B cell (primary cell): ENCODE data around the gene MRPL20. TPM values are rescaled to one million over a fixed set of nuclear protein-coding genes. Genes with fewer than 3 reads are reported as not detected.

Experiments used
- ATAC-seq: fragments of 200-7000 bp; cut with Tn5 transposase; one replicate; pipeline ENCODE4 v1.10.0; 2021; ENCODE audit warnings: low read depth, mild to moderate bottlenecking, moderate number of reproducible peaks, moderate library complexity
- CTCF ChIA-PET: fragments of 350-600 bp; sonication (Branson Sonifier 250); formaldehyde crosslinking; loops from one replicate; lab custom pipeline; 2021; ENCODE audit warnings: antibody characterized with exemption, inconsistent platforms; lab: Charles Lee
- POLR2A ChIA-PET: fragments of 350-600 bp; sonication (Branson Sonifier 250); formaldehyde crosslinking; loops from one replicate; lab custom pipeline; 2021; ENCODE audit warnings: antibody characterized with exemption; lab: Charles Lee
- DNase-seq: peaks from one replicate; pipeline ENCODE4 v3.0.0; 2013
- H2AFZ ChIP-seq: 2 replicates; pipeline ENCODE4 v1.6.1; 2012; ENCODE audit warnings: mild to moderate bottlenecking, low read depth, low read length; ENCODE audit not compliant: insufficient read depth, poor library complexity, severe bottlenecking
- H3K27ac ChIP-seq, 2 donors: 1 replicate in 1 of 2; 2 replicates in 1 of 2; pipeline ENCODE4 v1.5.1; 2012 to 2013; ENCODE audit warnings: low read length in 2 of 2, mild to moderate bottlenecking in 2 of 2, moderate library complexity in 1 of 2
- H3K27me3 ChIP-seq, 4 experiments: fragments of 200-600 bp in 1 of 4; sonication (generic) in 1 of 4; replicated peaks in 1 of 4; 1 replicate in 2 of 4; 2 replicates in 2 of 4; pipeline versions ENCODE4 v1.6.1 to v1.7.0; 2013 to 2016; ENCODE audit warnings: low read length in 3 of 4, mild to moderate bottlenecking in 2 of 4, mixed read lengths in 1 of 4, moderate library complexity in 1 of 4; ENCODE audit not compliant: insufficient read depth in 4 of 4, control insufficient read depth in 3 of 4; ENCODE audit errors: control extremely low read depth in 1 of 4
- H3K36me3 ChIP-seq, 2 experiments: replicated peaks in 1 of 2; 1 replicate in 1 of 2; 2 replicates in 1 of 2; pipeline versions ENCODE4 v1.6.1 to v1.7.1; 2013; ENCODE audit warnings: low read length in 1 of 2; ENCODE audit not compliant: insufficient read depth in 2 of 2, control insufficient read depth in 1 of 2; ENCODE audit errors: control extremely low read depth in 1 of 2, extremely low read depth in 1 of 2
- H3K4me1 ChIP-seq, 2 donors: fragments of 200-600 bp in 1 of 2; sonication (generic) in 1 of 2; 1 replicate in 1 of 2; 2 replicates in 1 of 2; pipeline versions ENCODE4 v1.5.1 to v1.6.1; 2013 to 2017; ENCODE audit warnings: low read length in 2 of 2; ENCODE audit not compliant: control insufficient read depth in 2 of 2, insufficient read depth in 2 of 2
- H3K4me2 ChIP-seq: replicated peaks from 2 replicates; pipeline ENCODE3; 2012; ENCODE audit warnings: mild to moderate bottlenecking, low read depth, low read length; ENCODE audit not compliant: poor library complexity, severe bottlenecking
- H3K4me3 ChIP-seq, 5 experiments: fragments of 200-600 bp in 1 of 5; sonication (generic) in 1 of 5; 1 replicate in 3 of 5; 2 replicates in 2 of 5; pipeline versions ENCODE4 v1.5.1 to v1.7.0; 2011 to 2016; ENCODE audit warnings: low read length in 4 of 5, mild to moderate bottlenecking in 4 of 5, low read depth in 2 of 5, control low read depth in 1 of 5, moderate library complexity in 1 of 5; ENCODE audit not compliant: insufficient read depth in 1 of 5; ENCODE audit errors: control extremely low read depth in 1 of 5, extremely low read depth in 1 of 5
- H3K79me2 ChIP-seq: fragments of 200-600 bp; sonication (generic); one replicate; pipeline ENCODE4 v1.6.0; 2016; ENCODE audit warnings: low read length; ENCODE audit not compliant: control insufficient read depth, insufficient read depth
- H3K9ac ChIP-seq: fragments of 200-600 bp; sonication (generic); 2 replicates; pipeline ENCODE4 v1.6.1; 2017; ENCODE audit warnings: mild to moderate bottlenecking, low read length, moderate library complexity
- H3K9me3 ChIP-seq, 3 donors: one replicate each; pipeline versions ENCODE4 v1.6.1 to v1.7.1; 2013; ENCODE audit warnings: low read length in 2 of 3; ENCODE audit not compliant: control insufficient read depth in 2 of 3, insufficient read depth in 1 of 3; ENCODE audit errors: control extremely low read depth in 1 of 3
- H4K20me1 ChIP-seq: 2 replicates; pipeline ENCODE4 v1.6.0; 2012; ENCODE audit warnings: mild to moderate bottlenecking, low read length; ENCODE audit not compliant: insufficient read depth, control insufficient read depth, poor library complexity, severe bottlenecking
- H3K27ac Mint-ChIP-seq: one replicate; pipeline ENCODE4 v1.8.0; 2021; ENCODE audit warnings: mixed read lengths
- H3K27me3 Mint-ChIP-seq: one replicate; pipeline ENCODE4 v1.8.0; 2021; ENCODE audit warnings: mixed read lengths
- H3K4me1 Mint-ChIP-seq: one replicate; pipeline ENCODE4 v1.8.0; 2021; ENCODE audit warnings: mixed read lengths
- H3K4me3 Mint-ChIP-seq: one replicate; pipeline ENCODE4 v1.8.0; 2021; ENCODE audit warnings: mixed read lengths
- H3K9me3 Mint-ChIP-seq: one replicate; pipeline ENCODE4 v1.8.0; 2022; ENCODE audit warnings: mixed read lengths; ENCODE audit not compliant: insufficient read depth
- CTCF ChIP-seq: fragments of 200-600 bp; IDR thresholded peaks from one replicate; pipeline ENCODE4 v1.8.0; 2022; ENCODE audit warnings: antibody characterized with exemption, mild to moderate bottlenecking
- EZH2 ChIP-seq: IDR thresholded peaks from 2 replicates; pipeline ENCODE4 v1.6.1; 2012; ENCODE audit warnings: borderline replicate concordance, low read depth, mild to moderate bottlenecking, moderate library complexity, low read length; ENCODE audit not compliant: insufficient read depth, poor library complexity, severe bottlenecking
- WGBS: methylation state at CpG from one replicate; pipeline ENCODE4 v1.1.5; 2013; ENCODE audit warnings: missing lambda C conversion rate; ENCODE audit not compliant: insufficient coverage; 5-methylcytosine and 5-hydroxymethylcytosine counted together
- intact Hi-C: fragments of 100-400 bp; cut with micrococcal nuclease; formaldehyde crosslinking; loops from one replicate; pipeline ENCODE4 v1.10.0; 2022
- polyA plus RNA-seq: library from polyadenylated mRNA; depleted of rRNA; stranded (reverse); fragments of >200 nt; gene quantifications from 2 replicates; pipeline ENCODE4 v1.2.3, GENCODE V29; 2012
- total RNA-seq, 2 donors: library from RNA; stranded (reverse); fragments of 120-200 nt in 1 of 2; gene quantifications; 1 replicate in 1 of 2; 2 replicates in 1 of 2; pipeline versions ENCODE4 v1.2.3 to v1.2.4, GENCODE V29; 2013 to 2022

The MRPL20 gene
- total and polyA plus RNA-seq, 2 donors (not counting 1 experiment from before 2014, with no cell fraction given): 55.9 to 119 TPM

GRCh38 chr1:1394116-1394515, 13.0 kb downstream of the MRPL20 start:
- H3K36me3 ChIP-seq: peaks cover 18 to 76% of the 10 kb centered on the region in 2 experiments
- CTCF ChIA-PET: no interaction called here

GRCh38 chr1:1393428-1393827, 13.7 kb downstream of the MRPL20 start:
- no peak overlapping the region for H3K27ac ChIP-seq
- H3K4me2 ChIP-seq: no peak overlapping the region
- H3K9me3 ChIP-seq: no peaks in the 10 kb centered on the region
- H2AFZ ChIP-seq: no peak overlapping the region
- Mint-ChIP-seq H3K27me3 (no peaks in the 10 kb centered on the region), H3K9me3 (no peaks in the 10 kb centered on the region), H3K27ac (no peak overlapping the region), H3K4me3 (no peak overlapping the region), H3K4me1 (peaks cover 22% of the 10 kb centered on the region)
- intact Hi-C loops: no loop called here
- peaks cover 18 to 82% of the 10 kb centered on the region in 2 experiments for H3K36me3 ChIP-seq
- no peaks in the 10 kb centered on the region for H3K27me3 ChIP-seq
- H3K9ac ChIP-seq: no peak overlapping the region
- no peak for ATAC-seq
- H3K4me1 ChIP-seq: peaks cover 9 to 13% of the 10 kb centered on the region in 2 donors
- WGBS: 99% methylated on average over 11 of the region's 11 CpGs
- H3K4me3 ChIP-seq: no peak overlapping the region
- no peak for TF ChIP-seq EZH2
- TF ChIP-seq CTCF: no peak
- ChIA-PET CTCF (no interaction called here), POLR2A (no interaction called here)
- no peak for DNase-seq
- H3K79me2 ChIP-seq: peaks cover 59% of the 10 kb centered on the region
- H4K20me1 ChIP-seq: peaks cover 36% of the 10 kb centered on the region

More at GRCh38 chr1:1394116-1394515, 13.0 kb downstream of the MRPL20 start:
- WGBS: 76% methylated on average over 7 of the region's 7 CpGs
- no peak overlapping the region for H3K4me2 ChIP-seq
- no peak overlapping the region for H3K4me3 Mint-ChIP-seq
- no peak overlapping the region for H3K27ac ChIP-seq
- H3K27me3 Mint-ChIP-seq: no peaks in the 10 kb centered on the region
- DNase-seq (no peak), ATAC-seq (no peak)
- no peak overlapping the region for H3K27ac Mint-ChIP-seq
- H2AFZ ChIP-seq: no peak overlapping the region
- H3K9me3 Mint-ChIP-seq: no peaks in the 10 kb centered on the region
- peaks cover 23% of the 10 kb centered on the region for H3K4me1 Mint-ChIP-seq
- POLR2A ChIA-PET: interaction anchor here (0.7 kb wide), 1 partner anchor 10 kb away, joined by 5 read pairs; no protein-coding TSS in a partner anchor
- H3K9me3 ChIP-seq: no peaks in the 10 kb centered on the region
- peaks cover 10 to 16% of the 10 kb centered on the region in 2 donors for H3K4me1 ChIP-seq
- TF ChIP-seq EZH2 (no peak), CTCF (no peak)
- H4K20me1 ChIP-seq: peaks cover 35% of the 10 kb centered on the region
- no peak overlapping the region for H3K9ac ChIP-seq
- no peak overlapping the region for H3K4me3 ChIP-seq
- H3K27me3 ChIP-seq: no peaks in the 10 kb centered on the region
- H3K79me2 ChIP-seq: peaks cover 65% of the 10 kb centered on the region
- intact Hi-C loops: loop anchor here (2.0 kb wide), 1 partner anchor 77 kb away; the partner anchor contains the start of gene ATAD3B
